Measurements from ENCODE around the gene DHX38.

DNA sequence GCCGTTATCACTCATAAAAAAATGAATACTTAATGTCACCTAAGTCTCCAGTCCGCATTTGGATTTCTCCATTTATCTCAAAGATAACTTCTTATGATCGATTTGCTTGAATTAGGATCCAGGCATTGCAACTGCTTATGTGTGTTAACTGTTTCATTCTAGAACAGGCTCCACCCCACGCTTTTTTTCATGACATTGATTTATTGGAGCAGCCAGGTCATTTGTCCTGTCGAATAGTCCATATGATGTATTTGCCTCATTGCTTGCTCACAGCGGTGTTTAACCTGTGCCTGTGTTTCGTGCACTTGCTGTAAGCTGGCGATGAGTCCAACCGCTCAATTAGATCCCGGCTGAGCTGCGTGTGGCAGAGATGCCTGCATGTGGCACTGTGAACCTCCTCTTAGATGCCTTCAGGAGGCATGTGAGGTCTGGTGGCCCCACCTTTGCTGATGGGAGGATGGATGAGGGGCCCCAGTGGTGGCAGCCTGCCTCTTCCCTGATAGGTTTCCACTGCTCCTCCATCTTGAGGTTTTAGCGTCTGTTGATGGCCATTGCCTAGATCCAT, 16.4 kb downstream of the DHX38 start:
- TF ChIP-seq POLR2A (IDR thresholded peaks at IDR 0.05) (no peak), EP300 (IDR thresholded peaks at IDR 0.05) (no peak)
- TF ChIP-seq, protein P1, sequence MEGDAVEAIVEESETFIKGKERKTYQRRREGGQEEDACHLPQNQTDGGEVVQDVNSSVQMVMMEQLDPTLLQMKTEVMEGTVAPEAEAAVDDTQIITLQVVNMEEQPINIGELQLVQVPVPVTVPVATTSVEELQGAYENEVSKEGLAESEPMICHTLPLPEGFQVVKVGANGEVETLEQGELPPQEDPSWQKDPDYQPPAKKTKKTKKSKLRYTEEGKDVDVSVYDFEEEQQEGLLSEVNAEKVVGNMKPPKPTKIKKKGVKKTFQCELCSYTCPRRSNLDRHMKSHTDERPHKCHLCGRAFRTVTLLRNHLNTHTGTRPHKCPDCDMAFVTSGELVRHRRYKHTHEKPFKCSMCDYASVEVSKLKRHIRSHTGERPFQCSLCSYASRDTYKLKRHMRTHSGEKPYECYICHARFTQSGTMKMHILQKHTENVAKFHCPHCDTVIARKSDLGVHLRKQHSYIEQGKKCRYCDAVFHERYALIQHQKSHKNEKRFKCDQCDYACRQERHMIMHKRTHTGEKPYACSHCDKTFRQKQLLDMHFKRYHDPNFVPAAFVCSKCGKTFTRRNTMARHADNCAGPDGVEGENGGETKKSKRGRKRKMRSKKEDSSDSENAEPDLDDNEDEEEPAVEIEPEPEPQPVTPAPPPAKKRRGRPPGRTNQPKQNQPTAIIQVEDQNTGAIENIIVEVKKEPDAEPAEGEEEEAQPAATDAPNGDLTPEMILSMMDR (IDR thresholded peaks at IDR 0.05), result no peak
